ENCODE data around the gene FBXO30.

FBXO30 gene

GRCh38 chr6:145809785-145810184 lies 4.8 kb downstream of the FBXO30 start:
- Histone ChIP-seq H3F3A (ENCODE audit: insufficient read depth) (peaks cover 13% of the 10 kb centered on the region), H3K36me3 (ENCODE audit: low read length) (peaks cover 13% of the 10 kb centered on the region; the same call in 1 of the 2 replicates), H3K4me2 (ENCODE audit: low read depth, low read length, poor library complexity, severe bottlenecking) (peak overlapping the region; percentile 96), H4K20me1 (ENCODE audit: low read depth, low read length) (peaks cover 13% of the 10 kb centered on the region; the same call in 1 of the 2 replicates), H3K27me3 (ENCODE audit: low read length) (no peaks in the 10 kb centered on the region), H3K4me3 (ENCODE audit: insufficient read depth, low read length, poor library complexity, severe bottlenecking) (no peak overlapping the region), H3K79me2 (ENCODE audit: insufficient read depth, low read length) (peaks cover 80% of the 10 kb centered on the region), H3K27ac (ENCODE audit: low read depth, low read length) (peak overlapping the region; percentile 42; the same call in 1 of the 2 replicates), H2AFZ (ENCODE audit: low read depth, low read length, severe bottlenecking) (no peak overlapping the region), H3K9me3 (ENCODE audit: insufficient read depth, low read length) (no peaks in the 10 kb centered on the region), H3K9ac (ENCODE audit: low read length) (no peak overlapping the region), H3K9me2 (replicated peaks; ENCODE audit: insufficient read depth, low read length) (no peaks in the 10 kb centered on the region)
- TF ChIP-seq CTCF (IDR thresholded peaks at IDR 0.05; ENCODE audit: insufficient read depth, low read length, poor library complexity, severe bottlenecking) = no peak
- no peak for TF ChIP-seq EZH2phosphoT487 (conservative IDR thresholded peaks at IDR 0.05; ENCODE audit: low read length)

GRCh38 chr6:145809211-145809610 lies 5.4 kb downstream of the FBXO30 start:
- TF ChIP-seq CTCF (IDR thresholded peaks at IDR 0.05; ENCODE audit: insufficient read depth, low read length, poor library complexity, severe bottlenecking) (no peak), EZH2phosphoT487 (conservative IDR thresholded peaks at IDR 0.05; ENCODE audit: low read length) (no peak)
- Histone ChIP-seq H3K9me2 (replicated peaks; ENCODE audit: insufficient read depth, low read length) (no peaks in the 10 kb centered on the region), H2AFZ (ENCODE audit: low read depth, low read length, severe bottlenecking) (no peak overlapping the region), H3K27me3 (ENCODE audit: low read length) (no peaks in the 10 kb centered on the region), H3F3A (ENCODE audit: insufficient read depth) (peaks cover 13% of the 10 kb centered on the region), H3K9me3 (ENCODE audit: insufficient read depth, low read length) (no peaks in the 10 kb centered on the region), H3K4me3 (ENCODE audit: insufficient read depth, low read length, poor library complexity, severe bottlenecking) (no peak overlapping the region), H3K27ac (ENCODE audit: low read depth, low read length) (peak overlapping the region; percentile 42), H3K79me2 (ENCODE audit: insufficient read depth, low read length) (peaks cover 85% of the 10 kb centered on the region), H3K36me3 (ENCODE audit: low read length) (peaks cover 19% of the 10 kb centered on the region; the same call in 1 of the 2 replicates), H3K9ac (ENCODE audit: low read length) (no peak overlapping the region), H3K4me2 (ENCODE audit: low read depth, low read length, poor library complexity, severe bottlenecking) (peak overlapping the region; percentile 96), H4K20me1 (ENCODE audit: low read depth, low read length) (peaks cover 13% of the 10 kb centered on the region; the same call in 1 of the 2 replicates)

GRCh38 chr6:145808239-145808638 lies 6.4 kb downstream of the FBXO30 start:
- Histone ChIP-seq H2AFZ (ENCODE audit: low read depth, low read length, severe bottlenecking) (no peak overlapping the region), H3K9me2 (replicated peaks; ENCODE audit: insufficient read depth, low read length) (no peaks in the 10 kb centered on the region), H3K36me3 (ENCODE audit: low read length) (peaks cover 23% of the 10 kb centered on the region; the same call in 1 of the 2 replicates), H3F3A (ENCODE audit: insufficient read depth) (peaks cover 13% of the 10 kb centered on the region), H3K4me2 (ENCODE audit: low read depth, low read length, poor library complexity, severe bottlenecking) (no peak overlapping the region), H3K27ac (ENCODE audit: low read depth, low read length) (no peak overlapping the region), H3K27me3 (ENCODE audit: low read length) (no peaks in the 10 kb centered on the region), H3K9me3 (ENCODE audit: insufficient read depth, low read length) (no peaks in the 10 kb centered on the region), H3K9ac (ENCODE audit: low read length) (no peak overlapping the region), H3K4me3 (ENCODE audit: insufficient read depth, low read length, poor library complexity, severe bottlenecking) (no peak overlapping the region), H3K79me2 (ENCODE audit: insufficient read depth, low read length) (peaks cover 83% of the 10 kb centered on the region), H4K20me1 (ENCODE audit: low read depth, low read length) (peaks cover 13% of the 10 kb centered on the region; the same call in 1 of the 2 replicates)
- TF ChIP-seq EZH2phosphoT487 (conservative IDR thresholded peaks at IDR 0.05; ENCODE audit: low read length) (no peak), CTCF (IDR thresholded peaks at IDR 0.05; ENCODE audit: insufficient read depth, low read length, poor library complexity, severe bottlenecking) (no peak)
